Fibroblast of skin of abdomen (primary cell): ENCODE results near the gene PTHLH.

Experiments
- DNase-seq: peaks from one replicate; pipeline ENCODE4 v3.0.0-alpha.2; 2013

Gene PTHLH

DNA sequence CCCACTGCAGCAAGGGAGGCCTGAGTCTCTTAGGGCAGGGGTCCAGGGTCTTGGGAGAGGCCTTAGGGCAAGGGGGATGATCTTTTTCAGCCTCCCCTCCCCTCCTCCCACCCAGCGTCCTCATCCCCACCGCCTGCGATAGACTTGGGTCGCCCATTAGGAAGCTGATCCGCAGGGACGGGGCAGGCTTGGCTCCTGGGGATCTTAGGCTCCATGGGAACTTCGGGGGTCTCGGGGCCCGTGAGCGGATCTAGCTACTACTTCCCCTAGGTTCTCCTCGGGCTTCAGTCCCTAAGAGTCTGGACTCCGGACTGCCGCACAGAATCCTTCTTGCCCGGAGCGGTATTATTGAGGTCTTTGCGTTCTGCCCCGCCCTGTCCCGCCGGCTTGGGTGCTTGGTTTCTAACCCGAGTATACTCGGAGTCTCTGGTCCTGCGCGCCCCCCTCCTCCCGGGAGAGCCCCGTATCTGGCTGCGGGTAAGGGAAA is 2.2 kb upstream of the PTHLH start:
- DNase-seq: no peak

DNA sequence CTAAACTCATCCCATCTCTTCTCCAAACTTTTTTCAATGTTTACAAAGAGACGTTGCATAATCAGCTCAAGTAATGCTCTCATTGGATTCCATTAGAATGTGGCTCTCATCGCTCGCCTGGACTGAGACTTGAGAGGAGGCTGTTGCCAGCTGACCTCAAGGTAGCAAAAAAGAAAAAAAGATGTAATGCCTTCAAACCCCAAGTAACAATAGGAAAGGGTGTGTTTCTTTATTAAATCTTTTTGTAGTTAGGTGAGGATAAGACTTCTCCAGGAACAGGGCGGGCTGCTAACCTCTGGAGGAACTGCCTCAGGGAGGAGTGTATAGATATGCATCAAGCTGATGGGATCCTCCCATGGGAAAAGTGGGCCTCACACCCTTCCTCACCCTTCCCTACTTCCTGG is 956 bp upstream of the PTHLH start:
- peak; percentile 3 for DNase-seq

DNA sequence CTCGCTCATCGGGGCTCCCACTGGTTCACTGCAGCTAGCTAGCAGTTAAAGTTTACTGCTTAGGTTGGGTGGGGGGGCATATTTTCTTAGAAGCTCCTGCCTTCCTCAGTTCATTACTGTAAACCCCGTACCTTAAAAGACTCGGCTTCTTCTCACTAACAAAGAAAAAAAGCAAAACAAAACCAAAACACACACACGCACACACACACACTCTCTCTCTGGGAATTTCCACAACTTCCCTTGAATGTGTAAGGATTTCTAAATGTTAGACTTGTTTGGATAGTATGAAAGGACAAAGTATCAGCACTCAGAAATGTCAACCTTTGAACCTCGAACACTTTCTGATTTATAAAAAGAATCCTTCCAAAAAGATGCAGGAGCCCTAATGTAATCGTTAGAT is 927 bp downstream of the PTHLH start:
- DNase-seq: no peak

DNA sequence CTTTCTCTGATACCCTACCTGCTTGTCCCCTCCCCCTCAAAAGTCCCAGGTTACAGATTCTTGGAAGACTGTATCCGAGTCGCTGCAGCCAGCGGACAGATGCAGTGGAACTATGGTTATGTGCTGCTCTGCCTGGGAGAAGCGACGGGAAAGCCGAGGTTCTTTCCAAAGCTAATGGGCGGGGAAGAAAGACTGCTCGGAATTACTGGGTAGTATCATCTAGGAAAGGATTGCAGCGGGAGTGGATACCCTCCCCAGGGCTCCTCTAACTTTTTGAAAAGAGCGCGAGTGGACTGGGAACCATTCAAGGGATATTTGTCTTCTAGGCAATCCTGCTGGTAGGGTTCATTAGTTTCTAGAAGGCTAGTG is 1.4 kb downstream of the PTHLH start:
- no peak for DNase-seq

DNA sequence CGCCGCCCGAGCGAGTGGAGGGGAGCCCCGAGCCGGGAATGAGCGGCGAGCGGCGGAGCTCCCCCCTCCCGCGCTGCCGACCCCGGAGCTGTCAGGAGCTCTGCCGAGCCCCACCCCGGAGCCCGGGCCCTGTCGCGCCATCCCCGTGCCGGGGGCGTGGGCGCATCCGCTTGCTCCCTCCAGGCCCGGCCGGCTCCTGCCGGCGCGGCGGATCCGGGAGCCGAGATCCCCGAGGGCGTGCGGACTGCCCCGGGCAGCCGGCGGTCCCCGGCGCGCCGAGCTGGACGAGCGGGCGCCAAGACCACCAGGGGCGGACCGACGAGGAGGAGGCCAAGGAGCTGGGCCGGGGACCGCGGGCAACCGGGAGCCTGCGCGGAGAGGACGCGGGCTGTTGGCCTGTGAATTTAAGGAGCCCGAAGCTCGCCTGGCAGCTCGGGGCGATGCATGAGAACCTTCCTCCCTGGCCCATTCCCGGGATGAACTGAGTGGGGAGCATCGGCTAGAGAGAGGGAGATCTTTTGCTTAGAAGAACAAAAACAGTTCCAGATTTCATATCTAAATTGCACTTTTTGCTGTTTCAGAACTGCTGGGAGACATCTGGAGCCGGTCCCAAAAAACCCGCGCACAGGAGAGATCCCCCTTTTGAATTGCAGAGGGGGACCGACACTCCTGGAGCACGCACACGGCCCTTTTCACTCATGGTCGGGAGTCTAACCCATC is 2.0 kb downstream of the PTHLH start:
- DNase-seq: peak; percentile 31

DNA sequence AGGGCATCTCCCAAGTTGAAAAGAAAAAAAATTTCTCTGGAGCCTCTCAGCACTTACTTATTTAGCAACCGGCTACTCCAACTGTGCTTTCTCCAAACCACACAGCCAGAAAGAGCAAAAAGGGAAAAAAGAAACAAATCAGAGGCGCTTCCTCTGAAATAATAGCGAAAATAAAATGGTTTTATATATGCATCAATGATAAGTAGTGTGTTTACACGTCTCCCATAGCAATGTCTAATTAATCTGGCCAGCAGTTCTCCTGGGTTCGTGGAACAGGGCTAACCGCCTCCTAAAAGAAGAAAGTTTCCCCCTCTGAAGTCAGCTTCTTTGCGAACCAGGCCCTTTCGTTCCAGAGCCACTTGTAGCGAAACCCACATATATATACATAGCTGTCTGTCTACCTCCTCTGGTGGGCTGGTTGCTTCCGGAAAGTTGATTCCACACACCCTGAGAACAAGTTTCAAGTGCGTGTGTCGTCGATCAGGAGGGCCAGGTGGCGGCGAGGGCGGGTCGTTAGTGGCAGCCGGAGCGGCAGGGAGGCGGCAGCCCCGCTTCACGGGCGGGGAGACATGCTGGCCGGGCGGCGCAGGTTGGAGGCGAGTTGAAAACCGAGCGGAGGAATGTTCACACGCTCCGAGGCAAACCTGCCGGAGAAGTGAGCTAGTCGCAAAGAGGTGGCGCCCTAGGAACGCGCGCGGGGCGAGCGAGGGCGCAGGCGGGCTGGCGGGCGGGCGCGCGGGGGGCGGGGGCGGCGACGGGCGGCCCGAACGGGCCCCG is 2.7 kb downstream of the PTHLH start:
- DNase-seq: peak; percentile 37

DNA sequence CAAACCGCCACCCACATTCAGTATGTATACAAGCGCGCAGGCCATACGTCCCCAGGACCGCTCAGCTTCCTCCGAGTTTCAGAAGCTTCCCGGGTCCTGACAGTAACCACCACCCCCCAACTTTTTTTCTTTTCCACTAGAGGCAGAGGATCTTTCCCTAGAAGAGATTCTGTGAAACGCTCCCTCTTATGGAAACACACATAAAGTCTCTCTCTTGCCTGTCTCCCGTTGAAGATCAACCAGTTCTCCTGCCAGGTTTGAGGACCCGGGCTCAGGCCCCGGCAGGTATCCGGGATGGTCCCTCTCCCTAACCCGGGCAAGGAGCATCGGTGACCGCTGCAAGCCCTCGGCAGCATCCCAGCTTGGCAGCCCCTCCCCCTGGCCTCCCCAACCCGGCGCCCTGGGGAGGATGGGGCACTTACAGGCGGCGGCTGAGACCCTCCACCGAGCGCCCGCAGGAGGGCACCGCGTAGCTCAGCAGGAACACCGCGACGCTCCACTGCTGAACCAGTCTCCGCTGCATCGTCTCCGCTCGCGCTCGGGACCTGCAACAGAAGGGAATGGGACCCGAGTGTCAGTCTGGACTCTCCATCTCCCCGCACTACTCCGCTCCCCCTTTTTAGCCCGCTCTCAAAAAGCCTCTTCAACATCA is 3.4 kb downstream of the PTHLH start:
- no peak for DNase-seq

DNA sequence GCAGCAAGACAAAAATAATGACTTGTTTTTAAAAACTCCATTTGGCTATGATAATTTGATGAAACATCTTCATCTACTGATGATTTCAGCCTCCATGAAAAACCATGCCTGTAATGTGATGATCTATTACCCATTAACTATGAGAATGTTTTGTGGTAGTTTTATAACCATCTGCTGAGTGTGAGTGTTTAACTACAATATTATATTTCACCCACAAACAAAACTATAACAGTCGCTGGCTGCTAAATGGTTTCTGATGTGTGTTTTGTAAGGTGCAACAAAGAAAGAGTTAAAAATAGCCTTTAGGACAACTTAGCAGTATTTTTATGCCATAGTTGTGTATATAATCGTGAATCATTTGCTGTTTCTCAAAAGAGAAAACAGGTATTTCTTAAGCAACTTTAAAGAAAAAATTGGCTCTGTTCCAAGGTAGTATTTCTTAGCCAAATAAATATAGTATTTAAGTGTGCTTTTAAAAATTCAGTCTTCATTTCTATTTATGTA is 4.9 kb downstream of the PTHLH start:
- peak; percentile 78 for DNase-seq

DNA sequence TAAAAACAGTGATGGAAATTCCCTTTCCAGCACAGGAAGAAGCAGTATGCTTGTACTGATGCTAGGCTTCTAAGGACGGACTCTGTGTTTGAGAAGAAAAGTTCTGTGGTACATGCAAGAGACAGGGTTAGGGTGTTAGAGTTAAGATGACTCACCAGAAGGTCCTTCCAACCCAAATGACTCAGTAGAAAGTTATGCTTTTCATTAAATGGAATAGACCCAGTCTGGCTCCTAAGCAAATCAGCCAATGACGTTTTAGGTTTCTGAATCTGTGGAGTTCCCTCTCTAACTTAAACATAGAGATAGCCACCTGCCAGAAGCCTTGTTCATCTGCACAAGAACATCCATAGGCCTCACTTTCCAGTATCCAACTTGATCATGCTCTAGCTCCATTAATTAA is 5.7 kb downstream of the PTHLH start:
- DNase-seq: peak; percentile 94

DNA sequence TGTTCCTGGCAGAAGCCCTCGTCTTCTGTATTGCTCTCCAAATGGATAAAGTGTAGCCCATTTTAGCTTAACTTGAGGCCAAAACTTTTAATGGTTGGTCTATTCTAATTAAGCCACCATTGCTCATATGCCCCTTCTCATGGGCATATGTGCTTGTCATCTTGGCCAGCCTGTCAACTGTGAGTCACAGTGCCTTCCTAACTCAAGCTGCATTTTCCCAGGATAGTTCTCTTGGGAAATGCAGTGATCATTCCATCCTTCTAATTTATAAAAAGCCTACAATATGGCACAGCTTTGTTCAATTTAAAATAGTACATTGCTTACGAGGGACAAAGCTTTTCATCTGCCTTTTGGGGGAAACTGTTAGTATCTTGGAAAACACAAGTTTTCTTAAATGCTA is 6.6 kb downstream of the PTHLH start:
- DNase-seq: no peak

DNA sequence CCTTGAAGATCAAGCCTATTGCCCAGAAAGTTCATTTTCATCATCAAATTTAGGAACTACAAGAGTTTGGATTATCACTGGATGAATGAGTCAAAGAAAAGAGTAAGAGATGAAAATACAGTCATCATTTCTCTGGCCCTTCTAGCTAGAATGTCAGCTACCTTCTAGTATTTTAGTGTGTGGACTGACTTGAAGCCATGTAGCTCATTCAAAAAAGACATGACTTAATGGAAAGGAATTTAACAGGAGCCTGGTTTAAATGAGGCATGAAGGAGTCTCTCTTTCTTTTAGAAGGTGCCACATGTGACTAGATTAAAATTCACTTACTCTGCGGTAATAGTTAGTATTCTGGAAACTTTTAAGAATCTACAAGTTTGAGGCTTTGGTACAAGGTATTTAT is 7.1 kb downstream of the PTHLH start:
- peak; percentile 74 for DNase-seq

DNA sequence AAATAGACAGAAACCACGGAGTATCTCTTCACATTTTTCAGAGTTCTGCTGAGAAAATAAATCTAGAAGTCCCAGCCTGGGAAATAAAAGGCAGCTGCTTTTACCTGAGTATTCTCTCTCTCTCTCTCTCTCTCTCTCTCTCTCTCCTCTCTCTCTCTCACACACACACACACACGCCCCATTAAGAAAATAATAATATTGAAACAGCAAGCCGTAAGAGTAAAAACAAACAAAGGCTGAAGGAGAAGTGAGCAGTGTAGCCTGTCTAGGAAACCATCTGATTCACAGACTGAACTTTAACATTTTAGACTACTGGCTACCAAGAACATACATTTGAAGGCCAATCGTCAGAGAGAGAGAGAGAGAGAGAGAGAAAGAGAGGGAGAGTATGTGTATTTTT is 8.4 kb downstream of the PTHLH start:
- DNase-seq: no peak

DNA sequence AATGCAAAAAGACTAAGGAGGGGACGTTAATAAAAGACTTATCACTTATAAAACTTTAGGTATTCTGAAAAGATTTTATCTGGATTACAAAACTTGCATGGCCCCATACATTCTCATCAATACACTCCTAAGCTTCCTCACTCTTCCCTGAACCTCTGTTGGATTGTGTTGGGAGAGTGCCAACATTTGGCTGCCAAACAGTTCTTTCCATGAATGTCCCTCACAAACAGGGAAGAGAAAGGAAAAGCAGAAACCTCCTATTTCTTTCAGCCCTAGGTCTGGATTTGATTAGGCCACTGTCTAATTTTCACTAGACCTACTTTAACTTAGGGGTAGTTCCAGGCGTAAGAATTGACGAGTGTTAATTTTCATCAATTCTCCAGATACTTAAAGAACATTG is 11.7 kb downstream of the PTHLH start:
- DNase-seq: peak; percentile 21

DNA sequence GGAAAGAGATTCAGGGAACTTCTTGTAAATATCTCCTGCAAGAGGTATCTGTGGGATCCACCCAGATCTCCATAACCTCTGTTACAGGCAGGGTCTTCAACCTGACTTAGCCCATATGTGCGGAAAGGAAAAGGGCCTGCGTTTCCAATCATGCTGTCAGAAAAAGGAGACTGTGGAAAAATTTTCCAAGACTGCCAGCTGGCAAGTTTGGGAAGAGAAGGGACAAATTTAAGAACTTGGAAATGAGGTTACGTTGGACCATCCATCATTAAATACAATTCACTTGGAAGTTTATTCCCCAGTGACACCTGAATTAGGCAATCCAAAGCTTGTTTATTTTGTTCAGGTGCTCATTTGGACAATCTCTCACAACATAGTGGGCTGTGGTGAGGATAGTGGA is 13.9 kb downstream of the PTHLH start:
- no peak for DNase-seq

DNA sequence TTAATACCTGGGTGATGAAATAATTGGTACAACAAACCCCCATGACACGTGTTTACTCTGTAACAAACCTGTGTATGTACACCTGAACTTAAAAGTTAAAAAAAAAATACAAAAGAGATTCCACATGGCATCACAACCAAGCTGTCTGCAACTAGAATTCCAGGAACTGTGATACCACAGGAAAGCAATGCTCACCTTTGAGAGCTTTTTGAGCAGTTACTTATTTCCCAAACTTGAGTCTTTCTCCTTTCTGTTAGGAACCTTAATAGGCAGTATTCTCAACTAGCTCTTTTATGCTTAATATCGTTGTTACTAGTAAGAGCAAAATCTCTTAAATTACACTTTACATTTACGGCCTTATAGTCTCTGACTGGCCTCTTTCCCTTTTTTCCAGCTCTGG is 15.2 kb downstream of the PTHLH start:
- DNase-seq: no peak

DNA sequence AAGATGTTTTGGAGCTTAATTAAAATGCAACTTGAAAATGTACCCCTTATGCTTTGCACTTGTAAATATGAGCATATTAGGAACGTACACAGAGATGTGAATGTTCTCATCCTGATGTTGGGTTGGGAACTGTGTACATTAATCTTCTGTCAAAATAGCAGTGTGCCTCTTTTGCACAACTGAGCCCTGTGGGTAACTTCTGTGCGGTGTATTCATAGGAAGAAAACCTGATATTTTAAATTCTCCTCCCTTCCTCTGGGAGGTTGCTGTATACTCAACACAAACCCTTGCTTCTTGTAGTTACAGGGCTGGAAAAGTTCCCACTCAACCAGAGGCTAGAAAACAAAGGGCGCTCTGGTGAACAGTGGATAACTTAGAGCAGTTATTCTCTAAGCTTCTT is 18.7 kb downstream of the PTHLH start:
- no peak for DNase-seq

DNA sequence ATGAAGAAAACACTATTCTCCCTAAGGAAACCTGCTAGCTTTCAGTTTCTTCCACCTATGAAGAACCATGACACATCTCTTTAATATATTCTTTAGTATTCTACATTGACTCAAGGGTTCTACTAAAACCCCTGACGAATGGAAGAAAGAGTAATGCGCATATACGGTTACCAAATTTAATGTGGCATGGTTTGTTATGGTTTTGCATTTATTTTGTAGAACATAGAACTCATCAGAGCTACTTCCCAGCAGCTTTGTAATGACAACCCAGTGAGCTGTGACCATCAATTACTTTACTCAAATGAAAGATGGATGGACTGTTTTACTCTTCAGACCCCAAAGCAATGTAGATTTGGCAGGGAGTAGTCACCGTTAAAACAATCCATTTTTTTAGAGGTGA is 19.2 kb downstream of the PTHLH start:
- DNase-seq: no peak

DNA sequence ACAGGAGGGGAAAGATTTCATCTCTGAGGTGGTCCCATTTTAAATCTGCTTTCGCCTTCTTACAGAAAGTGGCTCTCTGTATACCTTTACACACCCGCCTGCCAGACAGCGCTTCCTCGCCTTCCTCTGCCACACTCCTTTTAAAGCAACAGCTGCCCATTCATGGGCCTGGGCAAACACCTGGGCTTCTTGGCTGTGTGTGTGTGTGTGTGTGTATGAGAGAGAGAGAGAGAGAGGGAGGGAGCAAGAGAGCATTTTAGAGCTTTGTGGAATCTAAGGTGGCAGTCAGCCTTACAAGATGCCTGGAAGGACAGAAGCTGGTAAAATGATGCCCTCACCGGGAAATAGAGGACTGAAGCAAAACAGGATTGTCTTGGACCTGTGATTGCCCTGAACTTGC is 20.0 kb downstream of the PTHLH start:
- DNase-seq: no peak

DNA sequence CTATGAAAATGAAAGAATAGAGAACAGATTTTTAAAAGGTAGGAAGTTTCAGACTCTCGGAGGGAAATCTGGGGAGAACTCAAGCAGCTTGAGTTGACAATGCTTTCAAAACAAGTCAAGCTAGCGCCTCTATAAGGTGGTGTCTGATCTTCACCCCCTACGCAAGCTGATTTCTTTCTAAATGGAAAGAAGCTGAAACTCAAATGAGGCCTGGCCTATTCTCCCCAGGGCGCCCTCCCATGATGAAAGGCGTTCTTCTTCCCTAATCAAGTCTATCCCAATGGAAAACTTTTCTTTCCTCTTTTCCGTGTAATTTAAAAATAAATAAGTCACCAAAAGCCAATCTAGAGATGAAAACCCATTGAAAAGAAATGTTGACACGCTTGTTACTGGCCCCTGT is 20.6 kb downstream of the PTHLH start:
- no peak for DNase-seq

DNA sequence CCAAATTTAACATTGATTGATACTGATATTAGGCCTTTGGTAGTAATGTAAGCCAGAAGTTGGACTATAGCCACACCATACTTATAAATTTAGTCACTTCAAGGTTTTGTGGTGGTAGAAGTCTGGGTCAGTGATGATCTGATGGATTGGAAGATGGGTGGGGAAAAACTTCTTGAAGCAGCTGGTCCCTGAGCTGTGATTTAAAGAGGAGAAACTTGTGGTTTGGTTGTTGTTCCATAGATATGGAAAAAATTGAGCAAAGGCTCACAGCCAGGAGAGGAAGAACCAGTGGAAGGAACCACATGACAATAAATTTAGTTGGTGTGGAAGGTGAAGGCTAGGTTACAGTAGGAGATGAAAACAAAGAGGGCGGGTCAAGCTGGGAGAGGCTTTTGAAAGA is 26.1 kb downstream of the PTHLH start:
- DNase-seq: peak; percentile 86

DNA sequence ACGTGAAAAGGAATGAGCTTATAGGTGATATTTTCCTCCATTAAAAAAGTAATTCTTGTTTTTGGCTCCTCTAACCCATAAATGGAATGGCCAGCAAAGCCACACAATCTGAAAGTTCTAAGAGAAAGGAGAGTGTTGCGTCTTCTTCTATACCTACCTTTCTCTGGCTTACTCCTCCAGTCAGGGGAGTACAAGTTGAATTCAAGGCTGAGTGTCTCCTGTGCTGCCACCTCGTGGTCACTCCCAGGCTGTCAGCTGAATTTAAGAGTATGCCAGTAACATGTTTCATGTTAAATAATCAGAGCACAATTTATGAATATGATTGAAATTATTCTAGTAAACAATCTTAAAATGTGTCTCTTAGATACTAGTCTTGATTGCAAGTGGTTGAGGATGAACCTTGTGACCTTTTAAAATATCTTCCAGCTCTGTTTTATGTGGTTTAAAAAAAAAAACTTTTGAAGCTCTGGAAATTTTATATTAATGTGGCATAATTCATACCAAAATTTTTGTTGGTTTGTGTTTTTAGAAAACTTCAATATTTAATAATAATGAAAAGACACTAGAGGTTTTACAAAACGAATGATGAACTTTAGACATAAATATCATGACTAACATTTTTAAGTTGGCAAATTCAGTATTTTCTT is 31.7 kb downstream of the PTHLH start:
- peak; percentile 70 for DNase-seq

DNA sequence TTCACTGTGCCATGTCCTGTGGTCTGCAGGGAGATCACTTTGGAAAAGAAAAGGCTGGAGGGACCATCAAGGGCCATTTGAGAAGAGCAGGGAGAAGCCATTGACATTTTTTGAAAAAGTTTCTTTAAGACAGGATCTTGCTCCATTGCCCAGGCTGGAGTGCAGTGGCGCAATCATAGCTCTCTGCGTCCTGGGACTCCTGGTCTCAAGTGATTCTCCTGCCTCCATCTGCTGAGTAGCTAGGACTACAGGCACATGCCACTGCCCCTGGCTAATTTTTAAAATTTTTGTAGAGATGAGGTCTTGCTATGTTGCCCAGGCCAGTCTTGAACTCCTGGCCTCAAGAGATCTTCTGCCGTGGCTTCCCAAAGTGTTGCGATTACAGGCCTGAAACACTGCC is 32.3 kb downstream of the PTHLH start:
- DNase-seq: no peak

DNA sequence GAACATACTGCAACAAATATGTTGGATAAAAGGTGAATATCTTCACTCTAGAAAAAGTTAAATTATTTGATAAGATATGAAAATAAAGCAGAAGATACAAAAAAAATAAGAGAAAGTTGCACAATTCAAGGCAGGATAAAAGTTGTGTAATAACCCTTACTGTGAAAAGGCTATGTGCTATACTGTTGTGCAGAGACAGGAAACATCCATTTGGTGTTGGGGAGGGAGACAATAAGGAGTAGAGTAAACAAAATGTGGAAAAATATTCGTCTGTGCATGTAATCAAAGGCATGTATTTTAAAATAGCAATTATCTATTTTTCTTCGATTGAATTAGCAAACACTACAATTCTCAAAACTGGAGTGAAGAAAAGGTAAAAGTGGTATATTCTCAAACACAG is 34.8 kb downstream of the PTHLH start:
- DNase-seq: no peak
